Measurements from ENCODE around the gene ATG16L1.
A peak's percentile ranks its signal among the peaks of the same experiment; 100 is the strongest.

Gene ATG16L1

GRCh38 chr2:233278921-233279320 is 27.4 kb downstream of the ATG16L1 start:
- Mint-ChIP-seq H3K27me3 (no peaks in the 10 kb centered on the region), H3K27ac (no peak overlapping the region), H3K36me3 (peaks cover 47% of the 10 kb centered on the region), H3K4me3 (no peak overlapping the region), H3K9me3 (no peaks in the 10 kb centered on the region), H3K4me1 (peaks cover 7% of the 10 kb centered on the region)
- no peak for ATAC-seq (ENCODE audit: low read depth)
- no peak for DNase-seq (ENCODE audit: low spot score in 2 of 2)

GRCh38 chr2:233280114-233280693 is 28.7 kb downstream of the ATG16L1 start:
- DNase-seq (ENCODE audit: low spot score in 2 of 2) (no peak), ATAC-seq (ENCODE audit: low read depth) (no peak)
- peak overlapping the region; percentile 50 for H3K27ac Mint-ChIP-seq
- peaks cover 43% of the 10 kb centered on the region for H3K36me3 Mint-ChIP-seq
- H3K27me3 Mint-ChIP-seq = no peaks in the 10 kb centered on the region
- H3K9me3 Mint-ChIP-seq = no peaks in the 10 kb centered on the region
- peaks cover 6% of the 10 kb centered on the region for H3K4me1 Mint-ChIP-seq
- H3K4me3 Mint-ChIP-seq = no peak overlapping the region

- Mint-ChIP-seq H3K27ac (peak overlapping the region; percentile 49), H3K4me1 (peaks cover 6% of the 10 kb centered on the region), H3K27me3 (no peaks in the 10 kb centered on the region), H3K36me3 (peaks cover 43% of the 10 kb centered on the region), H3K9me3 (no peaks in the 10 kb centered on the region), H3K4me3 (no peak overlapping the region)
- no peak for DNase-seq (ENCODE audit: low spot score in 2 of 2)
- no peak for ATAC-seq (ENCODE audit: low read depth)
Measured at GRCh38 chr2:233281553-233281952, 30.1 kb downstream of the ATG16L1 start.

- peak overlapping the region; percentile 49 for H3K27ac Mint-ChIP-seq
- H3K27me3 Mint-ChIP-seq = no peaks in the 10 kb centered on the region
- DNase-seq (ENCODE audit: low spot score in 2 of 2) (no peak), ATAC-seq (ENCODE audit: low read depth) (no peak)
- H3K4me3 Mint-ChIP-seq = no peak overlapping the region
- H3K9me3 Mint-ChIP-seq = no peaks in the 10 kb centered on the region
- peaks cover 48% of the 10 kb centered on the region for H3K36me3 Mint-ChIP-seq
- H3K4me1 Mint-ChIP-seq = peaks cover 6% of the 10 kb centered on the region
Measured at GRCh38 chr2:233281992-233282603, 30.6 kb downstream of the ATG16L1 start.

GRCh38 chr2:233285921-233286320 is 34.4 kb downstream of the ATG16L1 start:
- no peaks in the 10 kb centered on the region for H3K27me3 Mint-ChIP-seq
- H3K4me3 Mint-ChIP-seq = no peak overlapping the region
- DNase-seq (ENCODE audit: low spot score in 2 of 2) (no peak), ATAC-seq (ENCODE audit: low read depth) (no peak)
- H3K9me3 Mint-ChIP-seq = no peaks in the 10 kb centered on the region
- H3K36me3 Mint-ChIP-seq = peaks cover 50% of the 10 kb centered on the region
- no peak overlapping the region for H3K27ac Mint-ChIP-seq
- peaks cover 6% of the 10 kb centered on the region for H3K4me1 Mint-ChIP-seq

GRCh38 chr2:233287871-233288270 is 36.4 kb downstream of the ATG16L1 start:
- Mint-ChIP-seq H3K4me3 (no peak overlapping the region), H3K36me3 (peaks cover 43% of the 10 kb centered on the region)
- no peak for ATAC-seq (ENCODE audit: low read depth)

GRCh38 chr2:233288663-233289062 is 37.2 kb downstream of the ATG16L1 start:
- H3K36me3 Mint-ChIP-seq = peaks cover 45% of the 10 kb centered on the region
- H3K4me3 Mint-ChIP-seq = no peak overlapping the region
- no peak for DNase-seq (ENCODE audit: low spot score in 2 of 2)
- H3K27ac Mint-ChIP-seq = no peak overlapping the region
- no peak for ATAC-seq (ENCODE audit: low read depth)
- H3K4me1 Mint-ChIP-seq = no peaks in the 10 kb centered on the region
- H3K9me3 Mint-ChIP-seq = no peaks in the 10 kb centered on the region
- H3K27me3 Mint-ChIP-seq = no peaks in the 10 kb centered on the region

More at GRCh38 chr2:233287871-233288270, 36.4 kb downstream of the ATG16L1 start:
- Mint-ChIP-seq H3K27me3 (no peaks in the 10 kb centered on the region), H3K4me1 (no peaks in the 10 kb centered on the region), H3K9me3 (no peaks in the 10 kb centered on the region), H3K27ac (no peak overlapping the region)
- no peak for DNase-seq (ENCODE audit: low spot score in 2 of 2)

- Mint-ChIP-seq H3K9me3 (no peaks in the 10 kb centered on the region), H3K36me3 (peaks cover 51% of the 10 kb centered on the region), H3K27ac (no peak overlapping the region), H3K4me3 (no peak overlapping the region), H3K4me1 (no peaks in the 10 kb centered on the region), H3K27me3 (no peaks in the 10 kb centered on the region)
- ATAC-seq (ENCODE audit: low read depth) (no peak), DNase-seq (ENCODE audit: low spot score in 2 of 2) (no peak)
Measured at GRCh38 chr2:233289648-233290047, 38.2 kb downstream of the ATG16L1 start.

- Mint-ChIP-seq H3K4me3 (no peak overlapping the region), H3K27ac (peak overlapping the region; percentile 7), H3K9me3 (no peaks in the 10 kb centered on the region), H3K4me1 (no peaks in the 10 kb centered on the region), H3K36me3 (peaks cover 51% of the 10 kb centered on the region), H3K27me3 (no peaks in the 10 kb centered on the region)
- ATAC-seq (ENCODE audit: low read depth) (no peak), DNase-seq (ENCODE audit: low spot score in 2 of 2) (no peak)
Measured at GRCh38 chr2:233290051-233290845, 38.8 kb downstream of the ATG16L1 start.

- Mint-ChIP-seq H3K4me1 (peaks cover 4% of the 10 kb centered on the region), H3K9me3 (no peaks in the 10 kb centered on the region), H3K27me3 (no peaks in the 10 kb centered on the region), H3K27ac (no peak overlapping the region), H3K36me3 (peaks cover 29% of the 10 kb centered on the region), H3K4me3 (no peak overlapping the region)
- ATAC-seq (ENCODE audit: low read depth) = no peak
- DNase-seq (ENCODE audit: low spot score in 2 of 2) = no peak
Measured at GRCh38 chr2:233295891-233296290, 44.4 kb downstream of the ATG16L1 start.

GRCh38 chr2:233297076-233297475 is 45.6 kb downstream of the ATG16L1 start:
- ATAC-seq (ENCODE audit: low read depth) (no peak), DNase-seq (ENCODE audit: low spot score in 2 of 2) (no peak)
- H3K27me3 Mint-ChIP-seq = no peaks in the 10 kb centered on the region
- H3K36me3 Mint-ChIP-seq = peaks cover 26% of the 10 kb centered on the region
- peaks cover 4% of the 10 kb centered on the region for H3K4me1 Mint-ChIP-seq
- no peaks in the 10 kb centered on the region for H3K9me3 Mint-ChIP-seq
- no peak overlapping the region for H3K27ac Mint-ChIP-seq
- no peak overlapping the region for H3K4me3 Mint-ChIP-seq

- Mint-ChIP-seq H3K27ac (no peak overlapping the region), H3K4me3 (no peak overlapping the region), H3K4me1 (peaks cover 6% of the 10 kb centered on the region), H3K27me3 (no peaks in the 10 kb centered on the region), H3K36me3 (peaks cover 2% of the 10 kb centered on the region), H3K9me3 (no peaks in the 10 kb centered on the region)
- DNase-seq (ENCODE audit: low spot score in 2 of 2) (no peak), ATAC-seq (ENCODE audit: low read depth) (no peak)
Measured at GRCh38 chr2:233300401-233300800, 48.9 kb downstream of the ATG16L1 start.

- Mint-ChIP-seq H3K27ac (no peak overlapping the region), H3K36me3 (peaks cover 2% of the 10 kb centered on the region)
Measured at GRCh38 chr2:233301248-233301647, 49.8 kb downstream of the ATG16L1 start.

GRCh38 chr2:233301811-233302210 is 50.3 kb downstream of the ATG16L1 start:
- ATAC-seq (ENCODE audit: low read depth) = no peak
- H3K4me3 Mint-ChIP-seq = no peak overlapping the region
- no peaks in the 10 kb centered on the region for H3K9me3 Mint-ChIP-seq
- peaks cover 6% of the 10 kb centered on the region for H3K4me1 Mint-ChIP-seq
- H3K27ac Mint-ChIP-seq = no peak overlapping the region
- DNase-seq (ENCODE audit: low spot score in 2 of 2) = no peak
- no peaks in the 10 kb centered on the region for H3K27me3 Mint-ChIP-seq
- peaks cover 2% of the 10 kb centered on the region for H3K36me3 Mint-ChIP-seq

More at GRCh38 chr2:233301248-233301647, 49.8 kb downstream of the ATG16L1 start:
- H3K27me3 Mint-ChIP-seq = no peaks in the 10 kb centered on the region
- H3K9me3 Mint-ChIP-seq = no peaks in the 10 kb centered on the region
- no peak for DNase-seq (ENCODE audit: low spot score in 2 of 2)
- no peak overlapping the region for H3K4me3 Mint-ChIP-seq
- peaks cover 6% of the 10 kb centered on the region for H3K4me1 Mint-ChIP-seq
- no peak for ATAC-seq (ENCODE audit: low read depth)

All from memory B cell (primary cell).